Aorta (tissue), 5 donors: Measurements from ENCODE around the gene FBXO2. TPM values are rescaled to one million over a fixed set of nuclear protein-coding genes. Genes with fewer than 3 reads are reported as not detected.
"Not testable (repeated sequence)": the region's sequence is repeated elsewhere in the genome, so short reads cannot be mapped to it uniquely, and the experiment has no call there.

Experiments used
- ATAC-seq: fragments of 200-7000 bp; cut with Tn5 transposase; one replicate; pipeline ENCODE4 v1.9.1; 2022; ENCODE audit warnings: moderate library complexity; ENCODE audit not compliant: low FRiP score
- DNase-seq, 2 donors: peaks; one replicate each; pipeline ENCODE4 v3.0.0-alpha.2; 2020
- H3K27ac ChIP-seq, 2 donors: one replicate each; pipeline ENCODE4 v1.5.1; 2013; ENCODE audit warnings: low read length in 2 of 2, mild to moderate bottlenecking in 2 of 2, moderate library complexity in 2 of 2, control low read depth in 1 of 2, inconsistent platforms in 1 of 2, low read depth in 1 of 2
- H3K27me3 ChIP-seq, 2 donors: one replicate each; pipeline ENCODE4 v1.6.1; 2013; ENCODE audit warnings: control low read depth in 1 of 2, low read length in 1 of 2, mild to moderate bottlenecking in 1 of 2, moderate library complexity in 1 of 2; ENCODE audit not compliant: insufficient read depth in 2 of 2, control insufficient read depth in 1 of 2
- H3K36me3 ChIP-seq, 2 donors: one replicate each; pipeline ENCODE4 v1.6.1; 2013; ENCODE audit warnings: control low read depth in 1 of 2, low read length in 1 of 2, mild to moderate bottlenecking in 1 of 2; ENCODE audit not compliant: insufficient read depth in 2 of 2, control insufficient read depth in 1 of 2
- H3K4me1 ChIP-seq, 2 donors: one replicate each; pipeline ENCODE4 v1.6.1; 2013; ENCODE audit warnings: low read length in 2 of 2, control low read depth in 1 of 2, mild to moderate bottlenecking in 1 of 2, moderate library complexity in 1 of 2; ENCODE audit not compliant: insufficient read depth in 2 of 2, control insufficient read depth in 1 of 2
- H3K4me3 ChIP-seq, 2 donors: one replicate each; pipeline ENCODE4 v1.5.1; 2013; ENCODE audit warnings: low read length in 2 of 2, control low read depth in 1 of 2, mild to moderate bottlenecking in 1 of 2
- H3K9me3 ChIP-seq: one replicate; pipeline ENCODE4 v1.6.1; 2013; ENCODE audit warnings: mild to moderate bottlenecking, low read length; ENCODE audit not compliant: control insufficient read depth
- WGBS, 2 donors: extraction: QIAGEN DNeasy Blood & Tissue Kit; methylation state at CpG; one replicate each; pipeline ENCODE4 v1.1.7; 2013; 5-methylcytosine and 5-hydroxymethylcytosine counted together
- intact Hi-C, 2 donors: fragments of 100-400 bp; cut with DNase I; formaldehyde crosslinking; loops; one replicate each; pipeline versions ENCODE4 v1.14.2 to v1.15.0; 2022
- polyA plus RNA-seq, 2 donors: library from polyadenylated mRNA; stranded (reverse); fragments of 200-250 nt; gene quantifications; one replicate each; pipeline ENCODE4 v1.2.3, GENCODE V29; 2013
- total RNA-seq, 2 donors: library from RNA; stranded (reverse); fragmentation: NEBNext Ultra II Directional; extraction: Animal tissue kit (Norgen Biotek cat#: 25700); gene quantifications; one replicate each; pipeline ENCODE4 v1.2.1, GENCODE V29; 2021
- donor health status: healthy with polysubstance abuse.
- donor health status: Bipolar disorder and iron deficiency.
- donor health status: DM: no; HTN: no; CAD: no.
- donor health status: DM: no; HTN: no; CAD: no.
- donor health status: DM: yes; HTN: yes; CAD: no.

FBXO2 gene
- total and polyA plus RNA-seq, 4 donors = 0.87 to 9.8 (median 4.5) TPM

DNA sequence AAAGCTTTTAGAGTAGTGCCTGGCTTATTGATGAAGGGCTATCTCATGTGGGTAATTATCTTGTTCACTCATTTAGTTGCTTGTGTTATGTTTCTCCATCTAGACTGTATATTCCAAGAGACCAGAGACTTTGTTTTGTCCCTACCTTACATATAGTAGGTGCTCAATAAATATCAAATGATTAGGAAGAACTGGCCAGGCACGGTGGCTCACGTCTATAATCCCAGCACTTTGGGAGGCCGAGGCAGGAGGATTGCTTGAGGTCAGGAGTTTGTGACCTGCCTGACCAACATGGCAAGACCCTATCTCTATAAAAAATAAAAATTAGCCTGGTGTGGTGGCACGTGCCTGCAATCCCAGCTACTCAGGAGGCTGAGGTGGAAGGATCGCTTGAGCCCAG is 9.0 kb downstream of the FBXO2 start:
- intact Hi-C loops = loop anchor here in 1 of 2 donors (5.0 kb wide), 1 partner anchor 608 kb away; no protein-coding TSS in a partner anchor
- Histone ChIP-seq H3K36me3 (no peaks in the 10 kb centered on the region), H3K27me3 (no peaks in the 10 kb centered on the region), H3K4me3 (no peak overlapping the region), H3K4me1 (no peaks in the 10 kb centered on the region), H3K27ac (no peak overlapping the region), H3K9me3 (no peaks in the 10 kb centered on the region)
- ATAC-seq (no peak), DNase-seq (no peak)
- WGBS, 2 donors = 87 to 91% methylated on average over 5 of the region's 5 CpGs

GRCh38 chr1:11643782-11644181 is 10.4 kb downstream of the FBXO2 start:
- DNase-seq = no peak
- WGBS, 2 donors = 50 to 52% methylated on average over 5 of the region's 5 CpGs
- Histone ChIP-seq H3K36me3 (no peaks in the 10 kb centered on the region), H3K4me3 (no peak overlapping the region), H3K27ac (no peak overlapping the region), H3K9me3 (no peaks in the 10 kb centered on the region), H3K4me1 (no peaks in the 10 kb centered on the region), H3K27me3 (no peaks in the 10 kb centered on the region)
- no peak for ATAC-seq
- intact Hi-C loops = loop anchor here (2.0 to 5.0 kb wide), 3 partner anchors 401 to 606 kb away; no protein-coding TSS in a partner anchor

DNA sequence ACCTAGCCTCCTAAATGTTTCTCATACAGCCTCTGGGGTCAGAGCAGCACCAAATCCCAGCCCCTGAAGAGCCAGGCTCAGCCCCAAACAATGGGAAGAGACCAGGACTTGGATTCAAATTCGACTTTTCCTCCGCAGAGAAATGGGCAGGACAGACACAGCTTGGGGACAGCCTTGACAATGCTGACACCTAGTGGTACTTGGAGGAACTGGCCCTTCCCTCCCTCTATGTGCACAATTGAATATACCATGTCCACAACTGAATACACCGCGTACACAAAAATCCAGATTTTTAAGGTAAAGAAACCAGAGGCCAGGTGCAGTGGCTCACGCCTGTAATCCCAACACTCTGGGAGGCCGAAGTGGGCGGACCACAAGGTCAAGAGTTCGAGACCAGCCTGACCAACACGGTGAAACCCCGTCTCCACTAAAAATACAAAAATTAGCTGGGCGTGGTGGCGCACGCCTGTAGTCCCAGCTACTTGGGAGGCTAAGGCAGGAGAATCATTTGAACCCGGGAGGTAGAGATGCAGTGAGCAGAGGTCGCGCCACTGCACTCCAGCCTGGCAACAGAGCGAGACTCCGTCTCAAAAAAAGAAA is 11.7 kb downstream of the FBXO2 start:
- ATAC-seq = peak; percentile 85
- H3K9me3 ChIP-seq, H3K27me3 ChIP-seq, H3K4me3 ChIP-seq, H3K27ac ChIP-seq, H3K36me3 ChIP-seq, H3K4me1 ChIP-seq: not testable (repeated sequence)
- intact Hi-C loops = loop anchor here (2.0 to 5.0 kb wide), 3 partner anchors 400 to 605 kb away; no protein-coding TSS in a partner anchor
- 49 to 54% methylated on average over 18 of the region's 18 CpGs for WGBS, 2 donors
- DNase-seq = peak in 1 of 2 donors; percentile 62

DNA sequence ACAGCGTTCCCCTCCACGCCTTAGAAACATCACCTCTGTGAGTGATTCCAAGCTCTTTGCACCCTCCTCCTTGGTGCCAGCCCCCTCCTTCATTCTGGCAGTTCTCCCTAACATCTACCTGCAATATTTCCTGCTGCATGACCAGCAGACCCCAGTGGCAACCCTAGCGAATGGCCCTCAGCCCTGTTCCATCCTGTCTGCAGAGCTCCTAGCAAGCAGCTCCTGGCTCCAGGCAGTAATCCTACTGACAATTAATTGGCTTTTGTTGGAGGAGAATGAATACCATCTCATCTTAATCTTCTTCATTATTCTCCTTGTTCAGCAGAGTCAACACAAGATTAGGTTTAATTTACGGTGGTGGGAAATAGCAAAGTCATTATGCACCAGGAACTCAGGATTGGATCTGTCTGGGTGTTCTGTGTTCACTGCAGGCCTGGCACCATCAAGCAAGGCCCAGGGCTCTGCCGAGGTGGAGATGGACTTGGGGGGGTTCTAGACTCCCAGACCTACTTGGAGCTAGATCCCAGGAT is 12.4 kb downstream of the FBXO2 start:
- DNase-seq (no peak), ATAC-seq (no peak)
- Histone ChIP-seq H3K9me3 (no peaks in the 10 kb centered on the region), H3K36me3 (no peaks in the 10 kb centered on the region), H3K27ac (no peak overlapping the region), H3K27me3 (no peaks in the 10 kb centered on the region), H3K4me1 (no peaks in the 10 kb centered on the region), H3K4me3 (no peak overlapping the region)
- WGBS, 2 donors = 56 to 69% methylated on average over 5 of the region's 5 CpGs
- intact Hi-C loops = loop anchor here (2.0 to 5.0 kb wide), 3 partner anchors 400 to 605 kb away; no protein-coding TSS in a partner anchor

DNA sequence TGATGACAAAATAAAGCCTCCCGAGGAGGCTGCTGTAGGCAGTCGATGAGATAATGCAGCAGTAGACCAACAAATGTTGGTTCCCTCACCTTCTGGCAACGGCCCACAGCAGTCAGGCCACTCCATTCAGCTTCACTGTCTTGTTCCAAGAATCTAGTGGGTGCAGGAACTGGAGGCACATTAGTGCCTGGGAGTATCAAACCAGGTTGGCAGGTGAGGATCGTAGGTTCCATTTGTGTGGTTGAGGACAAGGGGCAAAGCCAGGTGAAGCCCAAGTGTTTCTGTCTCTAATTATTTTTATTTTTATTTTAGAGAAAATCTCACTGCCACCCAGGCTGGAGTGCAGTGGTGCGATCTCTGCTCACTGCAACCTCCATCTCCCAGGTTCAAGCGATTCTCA is 13.3 kb downstream of the FBXO2 start:
- Histone ChIP-seq H3K4me3 (no peak overlapping the region), H3K4me1 (no peaks in the 10 kb centered on the region), H3K27ac (no peak overlapping the region), H3K9me3 (no peaks in the 10 kb centered on the region), H3K36me3 (no peaks in the 10 kb centered on the region), H3K27me3 (no peaks in the 10 kb centered on the region)
- WGBS, 2 donors = 71 to 75% methylated on average over 6 of the region's 6 CpGs
- ATAC-seq (no peak), DNase-seq (no peak)
- intact Hi-C loops = loop anchor here in 1 of 2 donors (5.0 kb wide), 2 partner anchors 399 to 604 kb away; no protein-coding TSS in a partner anchor

DNA sequence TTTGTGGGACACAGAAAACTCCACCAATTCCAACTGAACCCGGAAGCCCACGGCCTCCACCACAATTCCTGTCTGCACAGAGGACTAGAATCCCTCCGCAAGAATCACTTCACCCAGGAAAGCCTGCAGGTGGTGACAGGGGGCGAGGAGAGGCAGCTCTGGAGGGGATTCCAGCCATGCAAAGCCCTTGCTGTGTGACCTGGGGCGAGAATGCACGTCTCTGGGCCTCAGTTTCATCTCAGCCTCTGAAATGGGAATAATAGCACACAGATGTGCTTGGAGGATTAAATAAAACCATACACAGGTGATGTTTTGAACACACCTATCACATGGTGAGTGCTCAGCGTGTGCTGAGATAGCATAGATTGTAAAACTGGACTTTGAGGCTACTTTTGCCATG is 14.1 kb downstream of the FBXO2 start:
- no peak for DNase-seq
- intact Hi-C loops = loop anchor here in 1 of 2 donors (5.0 kb wide), 2 partner anchors 398 to 603 kb away; no protein-coding TSS in a partner anchor
- WGBS, 2 donors = 53 to 64% methylated on average over 7 of the region's 7 CpGs
- Histone ChIP-seq H3K4me3 (no peak overlapping the region), H3K9me3 (no peaks in the 10 kb centered on the region), H3K27me3 (no peaks in the 10 kb centered on the region), H3K36me3 (no peaks in the 10 kb centered on the region), H3K27ac (no peak overlapping the region), H3K4me1 (no peaks in the 10 kb centered on the region)
- no peak for ATAC-seq

DNA sequence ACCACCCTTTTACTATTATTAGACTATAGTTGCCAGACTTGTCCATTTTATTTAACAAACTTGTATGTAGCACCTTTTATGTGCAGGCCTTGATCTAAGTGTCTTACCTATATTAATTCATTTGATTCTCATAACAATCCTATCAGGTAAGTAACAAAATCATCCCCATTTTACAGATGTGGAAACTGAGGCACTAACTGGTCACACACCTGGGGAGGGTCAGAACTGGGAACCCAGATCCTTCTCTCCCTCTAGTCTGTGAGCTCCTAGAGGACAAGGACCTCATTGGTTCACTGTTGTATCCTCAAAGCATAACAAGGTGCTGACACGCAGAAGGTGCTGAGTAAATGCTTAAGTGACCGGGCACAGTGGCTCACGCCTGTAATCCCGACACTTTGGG is 14.9 kb downstream of the FBXO2 start:
- Histone ChIP-seq H3K36me3 (no peaks in the 10 kb centered on the region), H3K27me3 (no peaks in the 10 kb centered on the region), H3K4me3 (no peak overlapping the region), H3K4me1 (no peaks in the 10 kb centered on the region), H3K9me3 (no peaks in the 10 kb centered on the region), H3K27ac (no peak overlapping the region)
- intact Hi-C loops = no loop called here
- 86 to 89% methylated on average over 4 of the region's 4 CpGs for WGBS, 2 donors
- DNase-seq (no peak), ATAC-seq (no peak)

- H3K9me3 ChIP-seq = no peaks in the 10 kb centered on the region
- DNase-seq = no peak
- no peak for ATAC-seq
- no peaks in the 10 kb centered on the region for H3K36me3 ChIP-seq
- no peak overlapping the region for H3K4me3 ChIP-seq
- 43 to 49% methylated on average over 5 of the region's 5 CpGs for WGBS, 2 donors
- peaks cover 0 to 2% of the 10 kb centered on the region in 2 donors for H3K27me3 ChIP-seq
- no peak overlapping the region for H3K27ac ChIP-seq
- no peaks in the 10 kb centered on the region for H3K4me1 ChIP-seq
- intact Hi-C loops = no loop called here
Observed at GRCh38 chr1:11638121-11638520, 16.1 kb downstream of the FBXO2 start.
